Measurements from ENCODE around the gene GGTA1. TPM values are rescaled to one million over a fixed set of nuclear protein-coding genes. Genes with fewer than 3 reads are reported as not detected.
"Not testable (repeated sequence)": the region's sequence is repeated elsewhere in the genome, so short reads cannot be mapped to it uniquely, and the experiment has no call there.

Gene GGTA1
- total RNA-seq, 2 experiments from 2014 or later = not detected

GRCh38 chr9:121464968-121465367 lies 34.7 kb downstream of the GGTA1 start:
- ChIA-PET CTCF (interaction anchor here (1.0 to 1.2 kb wide), 2 partner anchors 9 to 33 kb away, joined by 3 read pairs; no protein-coding TSS in a partner anchor), POLR2A (interaction anchor here (0.6 kb wide), 1 partner anchor 16 kb away, joined by 3 read pairs; no protein-coding TSS in a partner anchor)

DNA sequence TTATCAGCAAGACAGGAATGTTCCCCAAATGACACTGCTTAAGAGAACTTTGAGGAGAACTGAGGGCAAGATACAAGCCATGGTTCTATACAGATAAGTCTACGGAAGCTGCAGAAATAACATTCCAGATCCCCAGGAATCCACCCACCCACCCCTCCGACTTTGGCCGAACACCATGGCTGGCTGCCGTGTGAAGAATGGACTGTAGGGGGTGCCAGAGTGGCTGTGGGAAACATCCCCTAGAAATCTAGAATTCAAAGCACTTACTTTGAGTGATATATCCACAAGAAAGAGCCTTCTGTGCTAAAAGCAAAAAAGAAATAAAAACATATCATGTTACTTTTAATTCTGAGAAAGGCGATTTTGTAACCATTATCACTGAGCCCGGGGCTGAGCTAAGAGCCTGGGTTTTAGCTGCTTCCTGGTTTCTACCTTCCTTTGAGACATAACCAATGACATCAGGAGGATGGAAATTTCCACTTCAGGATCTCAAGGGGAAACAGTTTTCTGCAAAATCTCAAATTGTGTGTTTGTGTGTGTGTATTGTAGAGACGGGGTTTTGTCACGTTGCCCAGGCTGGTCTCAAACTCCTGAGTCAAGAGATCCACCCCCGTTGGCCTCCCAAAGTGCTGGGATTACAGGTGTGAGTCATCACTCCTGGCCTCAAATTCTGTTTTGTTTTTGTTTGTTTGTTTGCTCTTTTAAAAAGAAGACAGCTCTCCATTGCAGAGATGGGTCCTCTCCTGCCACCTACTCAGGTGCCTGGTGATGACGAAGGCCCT lies 36.4 kb downstream of the GGTA1 start:
- ChIA-PET CTCF (interaction anchor here (2.0 kb wide), 1 partner anchor 8 kb away, joined by 4 read pairs; no protein-coding TSS in a partner anchor), POLR2A (no interaction called here)

DNA sequence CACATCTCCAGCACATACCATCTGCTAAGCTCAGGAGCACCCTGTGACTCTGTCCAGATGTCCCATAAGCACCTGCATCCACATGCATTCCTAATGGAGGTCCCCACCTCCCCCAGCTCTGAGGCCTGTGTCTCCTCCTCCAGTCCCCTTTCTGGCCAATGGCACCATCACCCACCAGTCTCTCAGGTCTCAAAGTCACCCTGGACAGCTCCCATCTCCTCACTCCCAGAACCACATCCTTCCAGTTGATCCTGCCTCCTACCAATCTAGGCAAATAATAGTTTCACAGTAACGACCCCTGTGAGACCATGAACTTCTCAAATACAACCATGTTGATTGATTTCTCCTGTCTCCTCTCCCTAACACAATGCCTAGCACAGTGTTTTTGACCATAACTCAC lies 40.1 kb downstream of the GGTA1 start:
- ChIA-PET POLR2A (no interaction called here), CTCF (no interaction called here)

DNA sequence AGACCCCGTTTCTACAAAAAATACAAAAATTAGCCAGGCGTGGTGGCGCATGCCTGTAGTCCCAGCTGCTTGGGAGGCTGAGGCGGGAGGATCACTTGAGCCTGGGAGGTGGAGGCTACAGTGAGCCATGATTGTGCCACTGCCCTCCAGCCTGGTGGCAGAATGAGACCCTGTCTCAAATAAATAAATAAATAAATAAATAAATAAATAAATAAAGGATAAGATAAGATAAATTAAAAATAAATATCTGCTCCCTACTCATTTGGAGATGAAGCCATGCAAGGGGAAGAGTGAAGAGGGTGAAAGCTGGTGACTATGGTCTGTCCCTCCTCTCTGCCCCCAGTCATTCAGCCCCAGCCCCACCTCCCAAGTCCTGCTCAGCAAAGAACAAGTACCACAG lies 41.2 kb downstream of the GGTA1 start:
- CTCF ChIA-PET = interaction anchor here (0.7 to 1.4 kb wide), 2 partner anchors 245 to 593 kb away, joined by 3 read pairs; no protein-coding TSS in a partner anchor
- POLR2A ChIA-PET = not testable (repeated sequence)

GRCh38 chr9:121455527-121456239 lies 44.0 kb downstream of the GGTA1 start:
- CTCF ChIA-PET = interaction anchor here (1.3 to 1.9 kb wide), 3 partner anchors 10 to 135 kb away, joined by 3 to 7 read pairs (median 3); no protein-coding TSS in a partner anchor
- POLR2A ChIA-PET = interaction anchor here (0.6 kb wide), 1 partner anchor 157 kb away, joined by 3 read pairs; no protein-coding TSS in a partner anchor

DNA sequence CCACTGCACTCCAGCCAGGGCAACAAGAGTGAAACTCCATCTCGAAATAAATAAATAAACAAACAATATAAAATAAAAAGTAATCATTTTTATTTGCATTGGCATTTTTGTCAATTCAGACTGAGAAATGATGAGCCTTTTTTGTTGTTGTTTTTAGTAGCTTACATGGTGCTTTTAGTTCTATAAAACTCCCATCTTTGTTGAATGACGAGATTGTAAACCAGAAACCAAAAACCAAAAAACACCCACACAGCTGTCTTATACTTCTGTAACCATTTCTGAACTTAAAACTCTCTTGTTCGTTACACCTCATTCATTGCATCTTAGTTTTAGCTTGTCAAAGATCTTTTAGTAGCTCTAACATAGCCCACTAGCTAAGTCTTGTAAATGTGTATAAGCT lies 44.7 kb downstream of the GGTA1 start:
- POLR2A ChIA-PET = no interaction called here
- CTCF ChIA-PET = interaction anchor here (1.9 kb wide), 1 partner anchor 135 kb away, joined by 7 read pairs; no protein-coding TSS in a partner anchor

DNA sequence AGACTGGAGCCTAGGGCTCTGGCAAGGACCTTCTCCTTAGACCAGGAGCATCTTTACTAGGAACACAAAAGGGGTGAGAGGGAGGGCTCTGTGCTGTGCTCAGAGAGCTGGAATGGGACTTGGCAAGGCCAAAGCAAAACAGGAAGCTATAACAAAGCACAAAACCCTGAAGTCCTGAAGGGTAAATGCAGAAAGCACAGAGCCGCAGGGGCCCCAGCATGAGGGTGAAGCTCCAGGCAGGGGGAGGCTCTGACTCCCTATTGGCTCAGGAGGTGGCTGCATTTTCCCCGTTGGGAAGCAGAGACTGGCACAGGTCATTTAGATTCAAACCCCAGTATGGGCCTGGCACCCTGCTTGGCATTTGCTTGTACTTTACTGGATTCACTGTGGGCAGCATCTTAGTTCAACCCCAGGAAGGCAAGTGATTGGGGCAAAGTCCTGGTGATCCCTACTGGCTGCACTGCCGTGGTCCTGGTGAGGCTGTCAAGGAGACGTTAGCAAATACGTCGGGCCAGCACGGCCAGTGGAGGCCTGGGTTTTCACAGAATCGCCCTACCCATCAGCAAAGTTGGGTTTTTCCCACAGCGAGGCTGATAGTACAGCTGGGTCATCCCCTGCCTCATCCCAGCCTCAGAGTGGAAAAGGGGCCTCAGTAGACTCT lies 46.3 kb downstream of the GGTA1 start:
- POLR2A ChIA-PET = no interaction called here
- CTCF ChIA-PET = no interaction called here

GRCh38 chr9:121452085-121452484 lies 47.6 kb downstream of the GGTA1 start:
- ChIA-PET POLR2A (no interaction called here), CTCF (no interaction called here)

DNA sequence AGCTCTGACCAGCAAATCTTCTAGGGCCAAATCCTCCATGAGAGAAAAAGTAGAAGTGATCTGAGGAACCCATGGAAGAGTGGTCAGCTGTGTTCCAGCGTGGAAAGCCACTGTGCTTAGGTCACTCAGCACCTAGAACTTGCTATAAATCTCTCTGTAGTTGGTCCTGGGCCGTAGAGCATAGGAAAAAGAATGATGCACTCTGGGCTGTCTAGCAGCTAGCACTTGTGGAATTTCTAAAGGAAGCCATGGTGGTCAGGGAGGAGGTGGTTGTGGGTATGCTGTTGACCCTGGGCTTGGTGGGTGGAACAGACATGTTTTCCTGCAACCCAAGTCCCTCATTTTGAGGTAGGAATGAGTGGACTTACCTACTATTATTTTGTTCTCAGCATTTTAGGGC lies 48.1 kb downstream of the GGTA1 start:
- ChIA-PET POLR2A (no interaction called here), CTCF (no interaction called here)

DNA sequence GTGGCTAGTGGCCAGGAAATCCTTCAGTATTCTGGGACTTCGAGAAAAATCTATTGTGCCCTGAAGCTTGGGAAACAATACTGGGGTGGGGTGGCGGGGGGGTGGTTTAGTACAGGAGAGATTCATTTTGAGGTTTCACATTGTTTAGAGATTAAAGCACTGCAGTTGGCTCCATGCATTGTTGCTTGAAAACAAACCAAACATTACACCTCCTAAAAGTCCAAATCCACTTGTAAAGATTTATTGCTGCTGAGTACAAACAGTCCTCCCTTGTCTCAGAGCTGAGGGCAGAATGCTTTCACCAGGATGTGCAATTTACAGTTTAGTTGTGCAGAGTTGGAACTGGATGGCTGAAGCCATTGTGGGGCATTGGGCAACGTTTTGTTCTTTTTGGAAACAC lies 49.4 kb downstream of the GGTA1 start:
- ChIA-PET CTCF (interaction anchor here (0.6 to 1.0 kb wide), 2 partner anchors 97 to 437 kb away, joined by 3 read pairs; no protein-coding TSS in a partner anchor), POLR2A (interaction anchor here (0.6 kb wide), 2 partner anchors 96 to 226 kb away, joined by 3 read pairs; no protein-coding TSS in a partner anchor)

GRCh38 chr9:121449786-121450185 lies 49.9 kb downstream of the GGTA1 start:
- CTCF ChIA-PET = interaction anchor here (0.6 to 1.0 kb wide), 3 partner anchors 97 to 612 kb away, joined by 3 read pairs; no protein-coding TSS in a partner anchor
- POLR2A ChIA-PET = interaction anchor here (0.6 kb wide), 2 partner anchors 95 to 226 kb away, joined by 3 read pairs; no protein-coding TSS in a partner anchor

- ChIA-PET POLR2A (no interaction called here), CTCF (interaction anchor here (0.8 kb wide), 1 partner anchor 167 kb away, joined by 3 read pairs; no protein-coding TSS in a partner anchor)
These were observed 52.3 kb downstream of the GGTA1 start for GRCh38 chr9:121447321-121447834.

DNA sequence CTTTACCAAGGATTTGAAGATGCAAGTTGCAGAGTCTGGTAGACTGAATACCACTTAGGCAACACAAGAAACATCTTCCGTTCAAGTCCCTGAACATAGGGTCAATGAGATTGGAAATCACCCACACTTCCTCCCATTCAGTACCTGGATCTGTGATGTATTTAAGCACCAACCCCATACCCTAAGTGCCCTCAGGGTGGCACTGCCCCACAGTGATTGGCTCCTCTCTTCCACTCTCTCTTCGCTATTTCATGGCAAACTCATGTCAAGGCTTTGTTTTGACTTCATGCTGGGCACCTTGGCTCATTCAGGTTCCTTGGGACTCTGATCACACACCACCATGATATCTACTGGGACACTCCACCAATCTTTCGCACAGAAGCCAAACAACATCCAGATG lies 53.7 kb downstream of the GGTA1 start:
- ChIA-PET POLR2A (no interaction called here), CTCF (no interaction called here)

DNA sequence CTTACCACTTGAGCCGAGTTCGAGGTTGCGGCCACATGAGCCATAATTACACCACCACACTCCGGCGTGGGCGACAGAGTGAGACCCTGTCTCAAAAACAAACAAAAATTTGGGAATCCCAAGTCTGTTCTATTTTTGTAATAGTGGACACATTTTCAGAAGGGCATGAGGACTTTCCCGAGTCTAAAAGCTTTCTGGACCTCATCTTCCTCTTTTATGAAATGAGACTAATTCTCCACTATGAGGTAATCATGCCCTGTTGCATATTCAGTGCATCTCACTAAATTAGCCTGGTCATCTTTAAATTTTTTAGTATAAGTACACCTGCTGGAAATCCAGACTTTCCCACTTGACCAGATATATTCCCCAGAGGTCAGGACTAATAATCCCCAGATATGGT lies 55.7 kb downstream of the GGTA1 start:
- CTCF ChIA-PET = no interaction called here
- POLR2A ChIA-PET = no interaction called here

DNA sequence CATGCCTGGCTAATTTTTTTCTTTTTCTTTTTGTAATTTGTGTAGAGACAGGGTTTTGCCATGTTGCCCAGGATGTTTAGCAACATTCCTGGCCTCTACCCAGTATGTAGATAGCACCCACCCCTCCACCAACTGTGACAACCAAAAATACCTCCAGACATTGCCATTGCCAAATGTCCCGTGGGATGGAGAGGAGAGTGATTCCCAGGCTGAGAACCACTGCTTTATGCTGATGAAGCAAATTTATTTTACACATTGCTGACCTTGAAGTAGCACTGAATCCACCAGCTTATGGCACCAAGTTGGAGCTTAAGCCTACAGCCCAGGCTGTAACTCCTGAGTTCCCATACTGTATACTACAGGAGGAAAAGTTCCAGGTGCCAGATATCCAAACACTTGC lies 58.5 kb downstream of the GGTA1 start:
- ChIA-PET POLR2A (no interaction called here), CTCF (interaction anchor here (0.6 kb wide), 1 partner anchor 23 kb away, joined by 5 read pairs; no protein-coding TSS in a partner anchor)

GRCh38 chr9:121439711-121440664 lies 59.7 kb downstream of the GGTA1 start:
- POLR2A ChIA-PET = no interaction called here
- CTCF ChIA-PET = no interaction called here

GRCh38 chr9:121439016-121439415 lies 60.6 kb downstream of the GGTA1 start:
- ChIA-PET CTCF (no interaction called here), POLR2A (no interaction called here)

DNA sequence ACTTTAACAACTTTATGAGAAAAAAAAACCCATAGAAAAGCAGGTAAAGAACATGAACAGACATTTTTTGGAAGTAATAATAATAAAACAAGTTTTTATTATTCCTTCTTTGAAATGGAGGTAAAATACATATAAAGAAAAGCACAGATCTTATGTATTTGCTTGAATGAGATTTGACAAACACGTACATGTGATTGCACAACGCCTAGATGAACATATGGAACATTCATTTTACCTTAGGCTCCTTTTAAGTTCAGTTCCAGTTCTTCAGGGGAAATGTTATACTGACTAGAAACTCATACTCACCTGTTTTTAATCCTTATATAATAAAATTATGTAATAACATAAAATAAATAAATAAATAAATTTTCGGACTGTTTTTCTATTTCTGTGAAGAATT lies 61.8 kb downstream of the GGTA1 start:
- CTCF ChIA-PET = interaction anchor here (0.7 kb wide), 1 partner anchor 82 kb away, joined by 3 read pairs; no protein-coding TSS in a partner anchor
- POLR2A ChIA-PET = no interaction called here

DNA sequence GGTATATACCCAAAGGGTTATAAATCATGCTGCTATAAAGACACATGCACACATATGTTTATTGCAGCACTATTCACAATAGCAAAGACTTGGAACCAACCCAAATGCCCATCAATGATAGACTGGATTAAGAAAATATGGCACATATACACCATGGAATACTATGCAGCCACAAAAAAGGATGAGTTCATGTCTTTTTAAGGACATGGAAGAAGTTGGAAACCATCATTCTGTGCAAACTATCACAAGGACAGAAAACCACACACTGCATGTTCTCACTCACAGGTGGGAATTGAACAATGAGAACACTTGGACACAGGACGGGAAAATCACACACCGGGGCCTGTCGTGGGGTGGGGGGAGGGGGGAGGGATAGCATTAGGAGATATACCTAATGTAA lies 62.6 kb downstream of the GGTA1 start:
- POLR2A ChIA-PET, CTCF ChIA-PET: not testable (repeated sequence)

Measured in activated CD8-positive, alpha-beta memory T cell treated with anti-CD3 and anti-CD28 coated beads for 36 hours (primary cell).